HG03280 (cell line): Measurements from ENCODE around the gene C11orf21.

ENCODE experiments used
- ATAC-seq: cut with Tn5 transposase; IDR thresholded peaks from one replicate; pipeline ENCODE4 v1.9.1; 2021; ENCODE audit warnings: mild to moderate bottlenecking, moderate library complexity; ENCODE audit not compliant: unreplicated experiment

Gene C11orf21

DNA sequence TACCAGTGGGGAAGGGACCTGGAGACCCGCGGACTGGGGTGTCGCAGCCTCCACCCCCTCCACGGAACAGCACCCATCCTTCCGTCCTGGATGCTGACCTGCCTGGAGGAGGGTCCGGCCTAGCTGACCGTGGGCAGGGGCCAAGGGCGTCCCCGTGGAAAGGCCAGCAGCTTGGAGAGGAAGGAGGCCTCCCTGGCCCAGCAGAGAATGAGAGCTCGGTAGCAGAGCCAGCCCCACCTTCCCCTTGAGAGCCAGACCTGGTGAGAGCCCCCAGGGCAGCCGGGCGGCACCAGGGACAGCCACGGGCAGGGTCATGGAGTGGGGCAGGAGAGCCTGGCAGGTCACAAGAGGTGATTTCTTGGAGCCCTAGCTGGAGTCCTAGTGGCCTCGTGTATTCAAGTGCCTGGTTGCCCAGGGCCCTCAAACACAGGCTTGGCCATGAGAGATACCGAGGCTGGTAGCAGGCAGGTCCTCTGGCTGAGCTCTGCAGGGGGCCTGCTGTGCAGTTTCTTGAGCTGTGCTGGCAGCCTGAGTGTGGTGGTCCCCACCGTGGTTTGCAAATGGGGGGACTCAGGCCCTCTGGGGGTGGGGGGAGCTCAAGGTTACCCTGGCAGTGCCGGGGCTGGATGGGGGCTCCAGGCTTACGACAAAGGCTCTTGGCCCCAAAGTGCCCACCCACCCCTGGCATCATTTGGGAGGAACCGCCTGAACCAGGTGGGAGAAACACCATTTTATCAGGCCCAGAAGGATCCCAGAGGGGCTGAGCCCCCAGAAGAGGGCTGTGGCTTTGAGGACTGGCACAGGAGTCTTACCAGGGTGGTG, 7.7 kb upstream of the C11orf21 start:
- ATAC-seq: no peak

DNA sequence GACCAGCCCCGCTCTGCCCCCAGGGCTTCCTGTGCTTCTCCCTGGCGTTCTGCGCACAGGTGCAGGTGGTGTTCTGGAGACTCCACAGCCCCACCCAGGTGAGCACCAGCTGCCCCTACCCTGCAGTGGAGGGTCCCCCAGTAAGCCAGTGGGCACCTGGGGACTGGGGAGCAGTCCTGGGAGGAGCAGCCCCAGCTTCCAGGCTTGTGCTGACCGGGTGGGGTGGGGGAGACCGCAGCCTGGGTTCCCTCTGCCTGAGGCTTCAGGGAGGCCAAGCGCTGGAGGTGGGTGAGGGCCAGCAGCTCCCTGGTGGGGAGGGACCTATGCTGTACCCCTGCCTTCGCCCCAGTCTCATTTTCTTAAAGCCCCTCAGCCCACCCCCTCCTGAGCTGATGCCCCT, 7.0 kb upstream of the C11orf21 start:
- no peak for ATAC-seq

GRCh38 chr11:2307501-2308331, 6.0 kb upstream of the C11orf21 start:
- ATAC-seq: no peak

DNA sequence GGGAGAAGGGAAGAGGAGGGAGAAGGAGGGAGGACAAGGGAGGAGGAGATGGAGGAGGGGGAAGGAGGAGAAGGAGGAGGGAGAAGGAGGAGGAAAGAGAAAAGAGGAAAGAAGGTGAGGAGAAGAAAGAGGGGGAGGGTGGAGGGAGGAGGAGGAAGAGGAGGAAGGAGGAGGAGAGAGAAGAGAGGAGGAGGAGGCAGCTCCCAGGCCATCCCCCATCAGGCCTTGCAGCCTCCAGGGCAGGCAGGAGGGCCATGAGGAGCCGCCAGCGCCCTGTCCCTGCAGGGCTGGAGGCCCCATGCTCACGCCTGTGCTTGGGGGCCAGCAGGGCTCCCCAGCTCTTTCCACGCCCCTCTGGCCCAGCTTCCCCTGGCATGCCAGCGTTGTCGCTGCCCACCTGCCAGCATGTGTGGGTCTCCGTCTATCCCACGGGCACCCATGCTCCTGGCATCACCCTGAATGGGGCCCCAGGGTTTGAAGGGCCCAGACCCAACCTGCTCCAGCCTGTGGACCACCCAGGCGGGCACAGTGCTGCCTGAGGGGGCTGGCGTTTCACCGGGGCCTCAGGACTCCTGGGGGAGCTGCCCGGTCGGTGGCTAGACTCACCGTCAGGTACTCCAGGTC, 5.3 kb upstream of the C11orf21 start:
- no peak for ATAC-seq

GRCh38 chr11:2306452-2306823, 4.7 kb upstream of the C11orf21 start:
- no peak for ATAC-seq

- no peak for ATAC-seq
Observed at GRCh38 chr11:2305788-2306451, 4.2 kb upstream of the C11orf21 start.

GRCh38 chr11:2305140-2305778, 3.5 kb upstream of the C11orf21 start:
- peak; percentile 46 for ATAC-seq

GRCh38 chr11:2304506-2305139, 2.9 kb upstream of the C11orf21 start:
- ATAC-seq: no peak

DNA sequence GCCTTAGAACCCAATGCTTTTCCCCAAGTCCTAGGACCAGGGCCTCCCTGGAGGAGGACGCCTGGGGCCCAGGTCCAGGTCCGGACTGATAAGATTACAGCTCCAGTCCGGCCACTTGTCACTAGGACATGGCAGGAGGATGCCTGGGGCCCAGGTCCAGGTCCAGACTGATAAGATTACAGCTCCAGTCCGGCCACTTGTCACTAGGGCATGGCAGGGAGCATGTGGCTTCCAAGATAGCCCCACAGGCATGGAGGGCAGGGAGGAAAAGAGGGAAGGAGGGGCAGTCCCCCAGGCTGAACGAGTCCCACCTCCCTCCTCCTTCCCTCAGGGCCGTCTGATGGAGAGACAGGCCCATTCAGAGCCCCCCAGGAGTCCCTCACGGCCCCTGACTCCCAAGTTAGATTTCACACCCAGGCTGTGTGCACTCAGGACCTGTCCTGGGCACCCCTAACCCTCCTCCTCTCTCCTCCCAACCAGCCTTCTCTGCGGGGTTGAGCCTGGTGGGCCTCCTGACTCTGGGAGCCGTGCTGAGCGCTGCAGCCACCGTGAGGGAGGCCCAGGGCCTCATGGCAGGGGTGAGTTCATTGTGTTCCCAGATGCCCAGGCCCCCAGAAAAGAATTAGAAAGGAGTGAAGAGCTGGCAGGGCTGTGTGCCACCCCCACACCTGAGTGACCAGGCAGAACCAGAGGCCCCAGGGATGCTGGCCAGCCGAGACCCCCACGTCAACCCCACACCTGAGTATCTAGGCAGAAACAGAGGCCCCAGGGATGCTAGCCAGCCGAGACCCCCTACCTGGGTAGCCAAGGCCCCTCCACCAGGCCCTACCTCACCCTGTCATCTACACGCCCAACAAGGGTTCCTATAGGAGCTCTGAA, 2.1 kb upstream of the C11orf21 start:
- no peak for ATAC-seq

GRCh38 chr11:2302896-2303626, 1.3 kb upstream of the C11orf21 start:
- no peak for ATAC-seq

DNA sequence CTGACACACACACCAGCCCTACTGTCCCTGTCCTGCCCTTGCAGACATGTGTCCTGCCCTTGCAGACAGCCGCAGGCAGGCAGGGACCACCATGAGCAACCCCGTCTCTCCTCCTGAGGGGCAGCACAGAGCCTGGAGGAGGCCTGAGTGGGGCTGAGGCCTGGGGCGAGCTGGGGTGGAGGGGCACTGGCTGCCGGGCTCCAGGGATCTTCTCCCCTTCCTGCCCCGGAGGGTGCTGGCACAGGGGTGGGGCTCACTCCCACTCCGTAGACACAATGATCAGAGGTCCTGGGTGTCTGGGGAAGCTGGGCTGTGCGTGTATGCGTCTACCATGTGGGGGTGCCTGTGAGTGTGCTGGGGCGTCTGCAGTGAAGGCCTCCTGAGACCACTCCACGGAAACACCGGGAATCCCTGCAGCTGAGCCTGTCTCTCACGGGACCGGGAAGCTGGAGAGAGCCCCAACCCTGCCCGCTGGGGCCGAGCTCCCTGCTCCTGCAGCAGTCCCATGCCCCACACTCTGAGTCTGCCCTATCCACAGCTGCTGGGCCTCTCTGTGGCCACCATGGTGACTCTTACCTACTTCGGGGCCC, 683 bp upstream of the C11orf21 start:
- no peak for ATAC-seq

GRCh38 chr11:2300936-2301630, 635 bp downstream of the C11orf21 start:
- ATAC-seq: no peak

- no peak for ATAC-seq
Observed at GRCh38 chr11:2300290-2300935, 1.3 kb downstream of the C11orf21 start.

DNA sequence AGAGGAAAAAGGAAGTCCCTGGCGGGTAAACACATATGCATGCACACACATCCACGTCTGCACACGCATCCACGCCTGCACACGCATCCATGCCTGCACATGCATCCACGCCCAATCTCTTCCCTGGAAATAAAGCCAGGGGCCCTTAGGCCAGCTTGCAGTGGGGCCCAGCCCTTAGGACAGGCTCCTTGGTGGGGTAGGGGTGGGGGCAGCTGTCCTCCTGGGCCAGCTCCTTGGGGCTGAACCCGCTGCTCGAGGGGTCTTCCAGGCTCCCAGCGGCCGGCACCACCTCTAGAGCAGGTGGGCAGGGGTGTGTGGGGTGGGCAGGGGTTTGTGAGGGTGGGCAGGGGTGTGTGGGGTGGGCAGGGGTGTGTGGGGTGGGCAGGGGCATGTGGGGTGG, 1.9 kb downstream of the C11orf21 start:
- ATAC-seq: no peak

GRCh38 chr11:2298795-2299761, 2.6 kb downstream of the C11orf21 start:
- no peak for ATAC-seq
